Kidney (tissue), 14 donors: ENCODE data around the gene COPS7A. TPM values are rescaled to one million over a fixed set of nuclear protein-coding genes. Genes with fewer than 3 reads are reported as not detected.

Experiments
- DNase-seq, 5 donors: peaks; one replicate each; pipeline ENCODE4 v3.0.0-alpha.2; 2013 to 2020
- FAIRE-seq: peaks from 2 replicates; lab custom pipeline; 2012; peaks lifted over from hg19 to GRCh38; lab: Jason Lieb, UNC
- H3K27ac ChIP-seq, 2 donors: one replicate each; pipeline ENCODE4 v1.7.0; 2013; ENCODE audit warnings: low read depth in 2 of 2, low read length in 2 of 2, inconsistent platforms in 1 of 2
- H3K27me3 ChIP-seq: one replicate; pipeline ENCODE4 v1.7.1; 2013; ENCODE audit warnings: low read length, inconsistent platforms; ENCODE audit not compliant: control insufficient read depth, insufficient read depth
- H3K36me3 ChIP-seq, 3 donors: one replicate each; pipeline versions ENCODE4 v1.7.0 to v1.7.1; 2013; ENCODE audit warnings: low read length in 3 of 3, control low read depth in 1 of 3, inconsistent platforms in 1 of 3; ENCODE audit not compliant: insufficient read depth in 3 of 3, control insufficient read depth in 2 of 3
- H3K4me1 ChIP-seq, 3 donors: one replicate each; pipeline versions ENCODE4 v1.7.0 to v1.7.1; 2013; ENCODE audit warnings: low read length in 3 of 3, inconsistent platforms in 1 of 3, low read depth in 1 of 3; ENCODE audit not compliant: control insufficient read depth in 2 of 3, insufficient read depth in 2 of 3
- H3K4me3 ChIP-seq, 3 donors: one replicate each; pipeline versions ENCODE4 v1.7.0 to v1.8.1; 2013; ENCODE audit warnings: low read length in 3 of 3, control low read depth in 1 of 3, inconsistent platforms in 1 of 3
- H3K9ac ChIP-seq, 3 donors: one replicate each; pipeline versions ENCODE4 v1.7.0 to v1.7.1; 2013; ENCODE audit warnings: low read length in 3 of 3, control low read depth in 1 of 3, inconsistent platforms in 1 of 3
- H3K9me3 ChIP-seq, 3 donors: one replicate each; pipeline versions ENCODE4 v1.7.0 to v1.7.1; 2013; ENCODE audit warnings: low read length in 3 of 3, control low read depth in 1 of 3, inconsistent platforms in 1 of 3; ENCODE audit not compliant: control insufficient read depth in 2 of 3, insufficient read depth in 1 of 3
- CTCF ChIP-seq: IDR thresholded peaks from 3 replicates; pipeline ENCODE4 v1.5.1; 2012; ENCODE audit warnings: mild to moderate bottlenecking, moderate library complexity, borderline replicate concordance; ENCODE audit not compliant: insufficient read depth; ENCODE audit errors: extremely low read depth
- intact Hi-C: fragments of 100-400 bp; cut with DNase I; formaldehyde crosslinking; loops from one replicate; pipeline ENCODE4 v1.11.1; 2022
- polyA plus RNA-seq: library from polyadenylated mRNA; stranded (reverse); fragments of 350-450 nt; fragmentation: Illumina TruSeq; extraction: RNeasy Lipid Tissue Mini Kit (QIAGEN cat#74804); gene quantifications from one replicate; pipeline ENCODE4 v1.2.3, GENCODE V29; 2014; ENCODE audit warnings: low read depth, low replicate concordance; ENCODE audit not compliant: insufficient read depth
- total RNA-seq: library from RNA; stranded (reverse); fragmentation: NEBNext Ultra II Directional; extraction: Animal tissue kit (Norgen Biotek cat#: 25700); gene quantifications from one replicate; pipeline ENCODE4 v1.2.1, GENCODE V29; 2021
- donor health status: control.
- donor health status: control.
- donor health status: control.
- donor health status: control.
- donor health status: control.
- donor health status: DM: yes; HTN: yes; CAD: no.
- donor health status: Normal renal cell carcinoma (clear cell type).

Gene COPS7A
- total and polyA plus RNA-seq, 2 donors from 2014 or later: 71.9 to 94.1 TPM

GRCh38 chr12:6699259-6699988 is 24.4 kb upstream of the COPS7A start:
- FAIRE-seq: no peak
- Histone ChIP-seq H3K9ac (peak overlapping the region in 1 of 3 donors; percentile 16), H3K27me3 (no peaks in the 10 kb centered on the region), H3K36me3 (no peaks in the 10 kb centered on the region), H3K9me3 (no peaks in the 10 kb centered on the region), H3K4me3 (peak overlapping the region in 1 of 3 donors; percentile 40), H3K4me1 (peaks cover 0 to 5% (median 0%) of the 10 kb centered on the region in 3 donors), H3K27ac (no peak overlapping the region)
- no peak for TF ChIP-seq CTCF
- intact Hi-C loops: no loop called here
- peak in 2 of 5 donors; percentile 4 to 25 for DNase-seq

- no peaks in the 10 kb centered on the region for H3K9me3 ChIP-seq
- H3K27ac ChIP-seq: no peak overlapping the region
- FAIRE-seq (no peak), DNase-seq (peak; percentile 43 to 74 (median 59))
- H3K4me3 ChIP-seq: peak overlapping the region in 1 of 3 donors; percentile 40
- TF ChIP-seq CTCF: no peak
- no peaks in the 10 kb centered on the region for H3K36me3 ChIP-seq
- peak overlapping the region in 1 of 3 donors; percentile 16 for H3K9ac ChIP-seq
- intact Hi-C loops: no loop called here
- H3K4me1 ChIP-seq: peaks cover 0 to 5% (median 0%) of the 10 kb centered on the region in 3 donors
- H3K27me3 ChIP-seq: no peaks in the 10 kb centered on the region
Observed at GRCh38 chr12:6699989-6700645, 23.7 kb upstream of the COPS7A start.

- H3K36me3 ChIP-seq: no peaks in the 10 kb centered on the region
- no peak within 1 kb of the TSS for H3K27ac ChIP-seq
- H3K4me3 ChIP-seq: peak within 1 kb of the TSS in 1 of 3 donors; percentile 65
- H3K27me3 ChIP-seq: no peaks in the 10 kb centered on the region
- no peaks in the 10 kb centered on the region for H3K9me3 ChIP-seq
- FAIRE-seq (no peak), DNase-seq (peak; percentile 73 to 91 (median 87))
- intact Hi-C loops: no loop called here
- H3K9ac ChIP-seq: peak within 1 kb of the TSS in 1 of 3 donors; percentile 40
- peaks cover 0 to 5% (median 0%) of the 10 kb centered on the region in 3 donors for H3K4me1 ChIP-seq
- no peak for TF ChIP-seq CTCF
Observed at GRCh38 chr12:6700646-6701051, 23.2 kb upstream of the COPS7A start, which contains the start of gene PIANP. TSS of gene PIANP (minus strand) at chr12:6700815. CDS start at chr12:6698061, 2,754 bp downstream.
